ENCODE measurements around the gene NAA38.

Gene NAA38

GRCh38 chr17:7843536-7844291 is 13.6 kb downstream of the NAA38 start:
- TF ChIP-seq POLR2A (IDR thresholded peaks at IDR 0.05; ENCODE audit: low read length) (peak; percentile 40), GATA1 (IDR thresholded peaks at IDR 0.05; ENCODE audit: low read depth, low read length) (no peak)
- DNase-seq, result peak; percentile 79 to 87

- TF ChIP-seq POLR2A (IDR thresholded peaks at IDR 0.05; ENCODE audit: low read length), result no peak
- TF ChIP-seq GATA1 (IDR thresholded peaks at IDR 0.05; ENCODE audit: low read depth, low read length), result no peak
- peak in 1 of 2 experiments; percentile 75 for DNase-seq
Measured at GRCh38 chr17:7843257-7843535, 14.2 kb downstream of the NAA38 start.

- TF ChIP-seq GATA1 (IDR thresholded peaks at IDR 0.05; ENCODE audit: low read depth, low read length) (no peak), POLR2A (IDR thresholded peaks at IDR 0.05; ENCODE audit: low read length) (peak; percentile 67)
- DNase-seq, result peak; percentile 73 to 87
Measured at GRCh38 chr17:7842380-7843256, 14.7 kb downstream of the NAA38 start.

- DNase-seq, result peak; percentile 90 to 94
- TF ChIP-seq GATA1 (IDR thresholded peaks at IDR 0.05; ENCODE audit: low read depth, low read length) (no peak), POLR2A (IDR thresholded peaks at IDR 0.05; ENCODE audit: low read length) (peak; percentile 5)
Measured at GRCh38 chr17:7841915-7842379, 15.4 kb downstream of the NAA38 start.

- peak; percentile 31 for TF ChIP-seq POLR2A (IDR thresholded peaks at IDR 0.05; ENCODE audit: low read length)
- no peak for TF ChIP-seq GATA1 (IDR thresholded peaks at IDR 0.05; ENCODE audit: low read depth, low read length)
- DNase-seq, result peak; percentile 84 to 94
Measured at GRCh38 chr17:7841396-7841914, 15.9 kb downstream of the NAA38 start.

GRCh38 chr17:7840875-7841274 is 16.5 kb downstream of the NAA38 start:
- TF ChIP-seq GATA1 (IDR thresholded peaks at IDR 0.05; ENCODE audit: low read depth, low read length) (no peak), POLR2A (IDR thresholded peaks at IDR 0.05; ENCODE audit: low read length) (no peak)
- no peak for DNase-seq

GRCh38 chr17:7840441-7840840 is 16.9 kb downstream of the NAA38 start:
- DNase-seq, result no peak
- TF ChIP-seq GATA1 (IDR thresholded peaks at IDR 0.05; ENCODE audit: low read depth, low read length) (no peak), POLR2A (IDR thresholded peaks at IDR 0.05; ENCODE audit: low read length) (peak; percentile 50)

GRCh38 chr17:7839876-7840261 is 17.5 kb downstream of the NAA38 start:
- no peak for TF ChIP-seq GATA1 (IDR thresholded peaks at IDR 0.05; ENCODE audit: low read depth, low read length)
- no peak for TF ChIP-seq POLR2A (IDR thresholded peaks at IDR 0.05; ENCODE audit: low read length)
- DNase-seq, result peak; percentile 84 to 89

- peak; percentile 69 to 81 for DNase-seq
- TF ChIP-seq GATA1 (IDR thresholded peaks at IDR 0.05; ENCODE audit: low read depth, low read length) (no peak), POLR2A (IDR thresholded peaks at IDR 0.05; ENCODE audit: low read length) (no peak)
Measured at GRCh38 chr17:7839190-7839875, 18.0 kb downstream of the NAA38 start.

- peak; percentile 77 to 91 for DNase-seq
- TF ChIP-seq POLR2A (IDR thresholded peaks at IDR 0.05; ENCODE audit: low read length), result peak; percentile 44
- no peak for TF ChIP-seq GATA1 (IDR thresholded peaks at IDR 0.05; ENCODE audit: low read depth, low read length)
Measured at GRCh38 chr17:7838090-7839075, 19.0 kb downstream of the NAA38 start.

GRCh38 chr17:7837408-7838088 is 19.8 kb downstream of the NAA38 start:
- DNase-seq, result peak; percentile 66 to 75
- TF ChIP-seq GATA1 (IDR thresholded peaks at IDR 0.05; ENCODE audit: low read depth, low read length), result no peak
- peak; percentile 23 for TF ChIP-seq POLR2A (IDR thresholded peaks at IDR 0.05; ENCODE audit: low read length)
